ENCODE measurements around the gene HNRNPH3.

Gene HNRNPH3

GRCh38 chr10:68332259-68333057, 594 bp downstream of the HNRNPH3 start, which contains the start of gene PBLD (continued):
- TF ChIP-seq ZNF280C (tag by site-specific recombination; IDR thresholded peaks at IDR 0.05) (no peak), ZNF157 (tag by site-specific recombination; IDR thresholded peaks at IDR 0.05) (no peak), GFI1B (tag by site-specific recombination; IDR thresholded peaks at IDR 0.05) (no peak), ZNF121 (tag by site-specific recombination; IDR thresholded peaks at IDR 0.05) (peak; percentile 8; the same call in 1 of the 2 replicates), YY2 (tag by site-specific recombination; IDR thresholded peaks at IDR 0.05) (peak; percentile 87), ZNF623 (tag by site-specific recombination; IDR thresholded peaks at IDR 0.05) (0 out of 2 replicates have a peak, but pooled peaks have one; percentile 24), ZFP3 (tag by site-specific recombination; IDR thresholded peaks at IDR 0.05; ENCODE audit: low read depth) (no peak), ZNF529 (tag by site-specific recombination; IDR thresholded peaks at IDR 0.05; ENCODE audit: insufficient replicate concordance) (no peak), ZNF555 (tag by site-specific recombination; conservative IDR thresholded peaks at IDR 0.05) (no peak), ZNF341 (tag by site-specific recombination; IDR thresholded peaks at IDR 0.05; ENCODE audit: low read depth) (peak; percentile 89), ZNF138 (tag by site-specific recombination; IDR thresholded peaks at IDR 0.05; ENCODE audit: borderline replicate concordance) (no peak), ZNF660 (tag by site-specific recombination; IDR thresholded peaks at IDR 0.05) (peak; percentile 91), ZNF37A (tag by site-specific recombination; IDR thresholded peaks at IDR 0.05) (no peak), ZNF530 (tag by site-specific recombination; IDR thresholded peaks at IDR 0.05; ENCODE audit: low read depth) (no peak), ZFP41 (tag by site-specific recombination; IDR thresholded peaks at IDR 0.05; ENCODE audit: borderline replicate concordance) (no peak), ZNF510 (tag by site-specific recombination; IDR thresholded peaks at IDR 0.05; ENCODE audit: insufficient replicate concordance) (no peak), HOXA7 (CRISPR knock-in tag; IDR thresholded peaks at IDR 0.05; ENCODE audit: borderline replicate concordance) (no peak), ZNF302 (tag by site-specific recombination; IDR thresholded peaks at IDR 0.05; ENCODE audit: low read depth) (no peak), OVOL3 (tag by site-specific recombination; IDR thresholded peaks at IDR 0.05) (no peak), PRDM4 (tag by site-specific recombination; IDR thresholded peaks at IDR 0.05) (no peak), GLIS1 (tag by site-specific recombination; IDR thresholded peaks at IDR 0.05) (peak; percentile 22; the same call in 1 of the 2 replicates), ZNF266 (tag by site-specific recombination; IDR thresholded peaks at IDR 0.05; ENCODE audit: low read depth) (no peak), ZNF202 (tag by site-specific recombination; IDR thresholded peaks at IDR 0.05; ENCODE audit: borderline replicate concordance) (no peak), ZNF677 (tag by site-specific recombination; IDR thresholded peaks at IDR 0.05) (no peak), ZNF146 (tag by site-specific recombination; IDR thresholded peaks at IDR 0.05) (0 out of 2 replicates have a peak, but pooled peaks have one; percentile 22)
- TF ChIP-seq, protein P1, sequence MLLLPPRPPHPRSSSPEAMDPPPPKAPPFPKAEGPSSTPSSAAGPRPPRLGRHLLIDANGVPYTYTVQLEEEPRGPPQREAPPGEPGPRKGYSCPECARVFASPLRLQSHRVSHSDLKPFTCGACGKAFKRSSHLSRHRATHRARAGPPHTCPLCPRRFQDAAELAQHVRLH (tag by site-specific recombination; IDR thresholded peaks at IDR 0.05), result peak; percentile 87
- TF ChIP-seq, protein P2, sequence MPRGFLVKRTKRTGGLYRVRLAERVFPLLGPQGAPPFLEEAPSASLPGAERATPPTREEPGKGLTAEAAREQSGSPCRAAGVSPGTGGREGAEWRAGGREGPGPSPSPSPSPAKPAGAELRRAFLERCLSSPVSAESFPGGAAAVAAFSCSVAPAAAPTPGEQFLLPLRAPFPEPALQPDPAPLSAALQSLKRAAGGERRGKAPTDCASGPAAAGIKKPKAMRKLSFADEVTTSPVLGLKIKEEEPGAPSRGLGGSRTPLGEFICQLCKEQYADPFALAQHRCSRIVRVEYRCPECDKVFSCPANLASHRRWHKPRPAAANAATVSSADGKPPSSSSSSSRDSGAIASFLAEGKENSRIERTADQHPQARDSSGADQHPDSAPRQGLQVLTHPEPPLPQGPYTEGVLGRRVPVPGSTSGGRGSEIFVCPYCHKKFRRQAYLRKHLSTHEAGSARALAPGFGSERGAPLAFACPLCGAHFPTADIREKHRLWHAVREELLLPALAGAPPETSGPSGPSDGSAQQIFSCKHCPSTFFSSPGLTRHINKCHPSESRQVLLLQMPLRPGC (tag by site-specific recombination; IDR thresholded peaks at IDR 0.05), result 0 out of 2 replicates have a peak, but pooled peaks have one; percentile 62
- TF ChIP-seq, protein P3, sequence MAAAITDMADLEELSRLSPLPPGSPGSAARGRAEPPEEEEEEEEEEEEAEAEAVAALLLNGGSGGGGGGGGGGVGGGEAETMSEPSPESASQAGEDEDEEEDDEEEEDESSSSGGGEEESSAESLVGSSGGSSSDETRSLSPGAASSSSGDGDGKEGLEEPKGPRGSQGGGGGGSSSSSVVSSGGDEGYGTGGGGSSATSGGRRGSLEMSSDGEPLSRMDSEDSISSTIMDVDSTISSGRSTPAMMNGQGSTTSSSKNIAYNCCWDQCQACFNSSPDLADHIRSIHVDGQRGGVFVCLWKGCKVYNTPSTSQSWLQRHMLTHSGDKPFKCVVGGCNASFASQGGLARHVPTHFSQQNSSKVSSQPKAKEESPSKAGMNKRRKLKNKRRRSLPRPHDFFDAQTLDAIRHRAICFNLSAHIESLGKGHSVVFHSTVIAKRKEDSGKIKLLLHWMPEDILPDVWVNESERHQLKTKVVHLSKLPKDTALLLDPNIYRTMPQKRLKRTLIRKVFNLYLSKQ (tag by site-specific recombination; IDR thresholded peaks at IDR 0.05; ENCODE audit: borderline replicate concordance), result no peak

Measured in HEK293 (cell line).